ENCODE measurements around the gene RNASE11.

GRCh38 chr14:20612403-20612802, 24.6 kb upstream of the RNASE11 start:
- no peak for TF ChIP-seq CTCF (conservative IDR thresholded peaks at IDR 0.05; ENCODE audit: low read length)
- no peak for TF ChIP-seq EZH2phosphoT487 (IDR thresholded peaks at IDR 0.05; ENCODE audit: borderline replicate concordance, low read depth, low read length)
